ENCODE results near the gene LPAR3.
"Not testable (repeated sequence)": the region's sequence is repeated elsewhere in the genome, so short reads cannot be mapped to it uniquely, and the experiment has no call there.

The LPAR3 gene, protein sequence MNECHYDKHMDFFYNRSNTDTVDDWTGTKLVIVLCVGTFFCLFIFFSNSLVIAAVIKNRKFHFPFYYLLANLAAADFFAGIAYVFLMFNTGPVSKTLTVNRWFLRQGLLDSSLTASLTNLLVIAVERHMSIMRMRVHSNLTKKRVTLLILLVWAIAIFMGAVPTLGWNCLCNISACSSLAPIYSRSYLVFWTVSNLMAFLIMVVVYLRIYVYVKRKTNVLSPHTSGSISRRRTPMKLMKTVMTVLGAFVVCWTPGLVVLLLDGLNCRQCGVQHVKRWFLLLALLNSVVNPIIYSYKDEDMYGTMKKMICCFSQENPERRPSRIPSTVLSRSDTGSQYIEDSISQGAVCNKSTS

DNA sequence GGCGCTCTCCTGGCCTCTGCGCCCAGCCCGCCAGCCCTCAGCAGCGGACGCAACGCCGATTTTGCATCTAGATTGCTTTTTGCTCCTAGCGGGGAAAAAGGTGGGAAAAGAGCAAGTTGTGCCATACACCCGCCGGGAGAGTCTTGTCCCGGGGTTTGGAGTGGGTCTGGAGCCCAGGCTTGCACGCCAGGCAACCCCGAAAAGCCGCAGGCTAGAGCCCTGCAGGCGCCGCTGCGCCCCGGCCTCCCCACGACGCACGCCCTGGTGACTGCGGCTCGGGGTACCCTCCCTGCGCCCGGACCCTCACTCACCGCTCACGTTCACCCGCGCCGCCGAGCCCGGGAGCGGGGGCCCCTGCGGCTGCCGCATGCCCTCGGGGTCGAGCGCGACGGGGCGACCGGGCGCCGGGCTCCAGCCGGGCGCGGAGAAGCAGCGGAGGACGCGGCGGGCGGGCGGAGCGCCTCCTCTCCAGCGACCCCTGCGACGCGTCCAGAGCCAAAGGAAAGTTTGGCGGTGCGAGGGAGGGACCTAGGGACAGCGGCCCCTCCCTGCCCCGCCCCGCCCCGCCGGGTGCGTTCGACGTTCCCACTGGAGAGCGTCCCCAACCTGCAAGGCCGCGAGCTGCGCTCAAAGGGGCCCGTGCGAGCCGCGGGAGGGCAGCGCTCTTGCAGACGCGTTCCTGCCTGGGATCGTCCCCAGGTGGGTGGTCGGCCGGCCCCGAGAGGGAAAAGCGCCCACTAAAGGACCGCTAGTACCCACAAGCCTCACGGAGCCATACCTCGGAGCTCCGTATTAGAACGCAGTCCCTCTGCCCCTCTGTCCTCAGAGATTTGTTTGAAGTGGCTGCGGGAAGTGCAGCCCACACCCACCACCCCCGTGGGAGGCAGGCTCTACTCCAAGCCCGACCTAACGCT is at the start of gene LPAR3:
TSS of gene LPAR3 (minus strand) at position 502 of the 914 bp plus-strand sequence. CDS start 27,086 bp downstream, outside the sequence.
- DNase-seq = no peak

DNA sequence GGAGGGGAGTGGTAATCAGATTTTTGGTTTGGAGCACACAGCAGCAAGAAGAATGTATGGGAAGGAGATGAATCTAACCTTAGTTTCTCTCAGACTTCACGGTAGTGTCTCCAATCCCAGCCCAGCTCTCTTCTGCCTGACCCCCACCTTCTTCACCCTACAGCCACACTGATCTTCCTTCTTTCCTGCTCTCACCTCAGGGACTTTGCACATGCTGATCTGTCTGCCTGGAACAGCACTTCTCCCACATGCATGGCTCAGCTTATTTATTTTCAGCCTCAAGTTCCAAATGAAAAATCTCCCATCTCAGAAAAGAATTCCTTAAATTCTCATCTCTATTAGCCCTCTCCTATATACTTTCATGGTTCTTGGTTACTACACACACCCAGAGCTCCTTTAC is 48.8 kb upstream of the LPAR3 start:
- no peak for DNase-seq

DNA sequence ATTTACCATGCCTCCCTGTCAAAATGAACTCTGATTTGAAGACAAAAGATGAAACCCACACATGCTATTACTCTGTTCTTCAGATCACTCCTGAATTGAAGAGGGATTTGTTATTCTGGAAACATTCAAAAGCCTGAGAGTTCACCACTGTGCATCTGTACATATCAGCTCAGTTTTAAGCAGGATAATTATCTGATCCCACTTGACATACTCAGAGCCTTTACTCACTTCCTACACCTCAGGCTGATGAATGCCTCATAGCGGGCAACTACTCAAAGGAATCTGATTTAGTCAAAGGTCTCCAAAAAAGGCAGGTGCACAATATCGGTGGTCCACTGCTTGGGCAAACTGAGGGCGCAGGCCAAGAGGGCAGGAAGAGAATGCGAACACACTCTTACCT is 47.5 kb upstream of the LPAR3 start:
- no peak for DNase-seq

DNA sequence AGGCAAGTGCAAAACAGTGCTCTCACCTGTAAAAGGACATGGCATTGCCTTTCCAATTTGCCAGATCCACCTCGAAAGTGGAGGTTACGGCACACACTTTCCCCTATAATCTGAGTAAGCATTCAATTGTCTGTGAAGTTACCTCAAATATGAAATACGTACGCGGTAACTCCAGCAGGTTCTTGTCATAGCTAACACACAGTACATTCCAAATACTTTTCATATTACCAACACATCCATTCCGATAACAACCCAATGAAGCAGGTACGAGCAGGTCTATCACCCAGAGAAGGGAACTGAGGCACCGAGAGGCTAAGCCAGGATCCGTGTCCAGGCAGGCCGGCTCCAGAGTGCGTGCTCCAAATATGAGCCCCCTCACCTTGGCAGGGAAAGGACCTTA is 46.8 kb upstream of the LPAR3 start:
- no peak for DNase-seq

DNA sequence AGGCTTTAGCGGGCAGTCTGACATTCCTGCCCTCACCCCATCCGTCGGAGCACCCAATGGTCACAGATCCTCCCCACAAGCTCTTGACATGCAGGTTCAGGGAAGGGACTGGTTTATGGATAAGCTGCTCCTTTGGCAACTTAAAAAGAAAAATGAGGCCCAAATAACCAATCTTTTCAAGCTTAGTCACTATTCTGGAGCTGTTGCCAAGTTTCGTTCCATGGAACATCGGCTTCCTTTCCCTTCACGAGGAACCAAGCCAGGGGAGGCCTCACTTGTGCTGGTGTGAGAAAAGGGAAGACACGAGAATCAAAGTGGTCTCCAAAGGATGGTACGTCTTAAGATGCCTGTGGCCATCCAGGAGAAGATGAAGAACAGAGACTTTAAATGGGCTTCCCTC is 46.1 kb upstream of the LPAR3 start:
- no peak for DNase-seq

DNA sequence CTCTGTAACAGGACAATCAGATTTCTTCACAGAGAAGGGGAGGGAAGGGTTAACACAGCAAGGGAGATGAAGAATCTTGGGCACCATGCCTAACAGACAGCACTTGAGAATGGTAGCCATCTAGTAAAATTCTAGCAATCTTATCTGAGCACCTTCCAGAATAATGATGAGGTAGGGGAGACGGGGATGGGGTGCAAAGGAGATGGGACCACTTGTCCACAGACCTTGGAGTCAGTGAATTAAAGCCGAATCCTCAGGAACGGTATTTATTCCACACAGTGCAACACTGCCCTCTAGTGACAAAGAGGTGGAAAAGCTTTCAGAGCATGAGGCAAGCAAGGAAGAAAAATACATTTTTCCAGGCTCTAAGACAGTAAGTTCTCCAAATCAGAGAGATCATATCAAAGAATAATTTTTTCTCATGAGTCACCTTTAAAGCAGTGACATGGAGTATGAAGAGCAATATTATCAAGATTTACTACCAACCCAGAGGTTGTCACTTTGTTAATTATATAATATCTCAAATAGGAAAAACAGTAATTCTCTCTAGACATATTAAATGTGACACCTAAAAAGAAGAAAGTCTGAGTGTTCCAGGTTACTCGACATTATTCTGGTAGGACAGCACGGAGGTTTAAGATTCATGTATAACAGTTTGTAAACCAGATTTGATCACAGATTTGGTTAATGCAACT is 43.3 kb upstream of the LPAR3 start:
- peak; percentile 61 for DNase-seq

DNA sequence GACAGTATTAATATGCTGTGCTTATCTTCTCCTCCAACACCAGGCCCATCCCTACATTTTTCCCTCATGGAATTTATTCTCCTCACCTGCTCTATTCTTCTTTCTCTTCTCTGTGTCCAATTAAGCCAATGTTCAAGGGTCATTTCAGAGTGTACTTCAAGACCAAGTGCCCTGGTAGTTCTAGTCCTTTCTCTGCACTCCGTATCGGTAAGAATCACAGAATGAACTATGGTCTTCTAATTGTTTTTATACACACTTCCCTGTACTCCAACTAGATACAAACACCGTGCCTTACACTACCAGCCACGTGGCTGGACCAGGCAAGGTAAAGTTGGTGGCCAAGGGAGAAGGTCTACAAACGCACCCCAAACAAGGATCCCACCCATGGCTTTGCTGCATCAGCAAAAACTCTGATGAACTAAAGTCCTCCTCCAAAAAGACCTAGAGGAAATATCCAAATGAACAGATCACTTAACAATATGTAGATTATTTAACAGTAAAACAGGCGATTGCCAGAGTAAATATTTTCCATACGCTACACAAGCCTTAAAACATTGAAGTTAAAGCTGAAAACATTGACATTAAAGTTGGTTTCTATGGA is 40.1 kb upstream of the LPAR3 start:
- no peak for DNase-seq

DNA sequence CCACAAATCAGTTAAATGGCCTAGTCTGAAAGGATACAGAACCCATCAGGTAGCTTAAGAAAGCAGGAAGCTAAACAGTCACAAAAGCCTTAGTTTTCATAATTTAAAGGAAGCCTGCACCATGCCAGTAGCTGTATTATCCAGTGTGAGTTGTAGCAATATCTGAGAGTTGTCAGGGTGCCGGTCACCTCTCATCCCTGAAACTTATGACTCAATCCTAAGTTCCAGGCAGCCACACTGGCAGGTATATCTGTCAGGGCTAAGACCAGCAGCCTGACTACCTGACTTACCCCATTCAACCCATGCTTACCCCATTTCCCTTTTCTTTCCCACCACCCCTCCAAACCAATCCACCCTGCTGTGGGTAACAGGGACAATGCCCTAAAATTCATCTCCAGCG is 37.8 kb upstream of the LPAR3 start:
- DNase-seq = no peak

DNA sequence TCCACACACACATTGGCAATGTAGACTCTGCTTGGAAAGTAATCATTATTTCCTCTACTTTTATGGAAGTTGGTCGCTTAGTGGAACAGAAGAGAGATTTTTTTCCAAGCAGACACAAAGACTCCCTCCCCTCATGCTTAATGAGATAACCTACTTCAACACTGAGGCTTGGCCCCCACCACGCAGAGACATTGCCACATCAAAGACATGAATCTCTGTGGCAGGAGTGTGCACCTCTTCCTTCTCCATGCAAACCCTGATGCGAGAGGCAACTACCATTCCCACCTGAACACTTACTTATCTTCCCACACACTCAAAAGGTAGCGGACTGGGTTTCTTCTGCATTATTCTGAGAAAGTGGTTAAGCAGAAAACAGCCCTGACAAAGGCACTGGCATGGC is 37.3 kb upstream of the LPAR3 start:
- no peak for DNase-seq

DNA sequence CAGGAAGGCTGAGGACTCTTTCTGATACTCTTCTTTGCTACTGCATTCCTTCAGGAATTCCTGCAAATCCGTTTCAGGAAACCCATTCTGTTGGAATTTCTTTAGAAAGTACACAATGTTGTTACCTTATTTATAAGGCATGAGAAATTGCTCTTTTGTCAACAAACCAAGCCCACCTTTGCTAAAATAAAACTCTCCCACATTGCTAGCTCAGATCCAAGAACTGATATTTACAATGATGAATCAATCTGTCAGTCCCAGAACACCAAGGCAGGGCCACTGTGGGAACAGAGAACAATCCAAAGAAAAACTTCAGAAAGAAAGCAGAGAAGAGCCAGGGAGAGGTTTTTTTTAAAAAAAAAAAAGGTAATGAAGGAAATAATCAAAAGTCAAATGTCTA is 36.6 kb upstream of the LPAR3 start:
- no peak for DNase-seq

DNA sequence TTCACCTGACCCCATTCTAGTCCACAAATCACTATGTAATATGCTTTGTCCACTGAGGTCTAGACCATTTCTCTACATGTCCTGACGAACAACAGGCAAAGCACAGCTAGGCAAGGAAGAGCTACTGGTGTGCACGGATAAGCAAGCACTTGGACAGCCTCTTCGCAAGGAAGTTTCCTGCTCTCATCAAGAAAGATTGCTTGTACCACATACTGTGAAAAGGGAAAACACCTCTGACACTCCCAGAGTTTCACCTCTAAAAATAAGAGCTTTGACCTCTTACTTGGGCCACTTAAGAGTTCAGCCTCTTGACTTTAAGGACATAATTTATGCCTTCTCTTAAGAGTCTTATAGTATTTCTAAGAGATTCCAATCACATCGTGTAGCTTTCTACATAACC is 36.0 kb upstream of the LPAR3 start:
- DNase-seq = no peak

DNA sequence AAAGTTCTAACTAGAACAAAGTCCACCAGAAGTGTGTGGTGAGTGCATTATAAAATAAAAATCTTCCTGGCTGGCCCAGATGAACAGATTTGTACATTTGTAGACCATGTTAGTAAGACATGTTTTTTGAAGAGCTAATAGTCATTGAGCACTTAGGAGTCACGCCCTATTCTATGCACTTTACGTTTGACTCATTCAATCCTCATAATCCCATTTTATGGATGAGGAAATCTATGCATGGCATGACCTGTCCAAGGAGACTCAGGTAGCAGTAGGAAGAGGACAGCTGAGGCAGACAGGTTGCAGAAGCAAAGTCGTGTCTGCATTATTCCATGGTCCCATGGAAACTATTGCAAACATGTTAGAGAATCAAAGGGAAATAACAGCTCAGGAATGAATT is 30.3 kb upstream of the LPAR3 start:
- DNase-seq = no peak

DNA sequence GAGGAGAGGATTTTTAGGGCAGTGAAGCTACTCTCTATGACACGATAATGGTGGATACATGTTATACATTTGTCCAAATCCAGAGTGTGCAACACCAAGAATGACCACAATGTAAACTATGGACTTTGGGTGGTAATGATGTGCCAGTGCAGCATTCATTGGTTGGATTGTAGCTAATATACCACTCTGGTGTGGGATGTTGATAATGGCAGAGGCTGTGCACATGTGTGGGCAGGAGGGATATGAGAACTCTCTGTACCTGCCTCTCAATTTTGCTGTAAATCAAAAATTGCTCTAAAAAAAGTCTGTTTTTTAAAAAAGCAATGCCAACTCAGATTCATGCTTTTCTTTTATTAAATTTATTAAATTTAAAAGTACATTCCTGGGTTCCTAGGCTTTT is 27.2 kb upstream of the LPAR3 start:
- DNase-seq = no peak

DNA sequence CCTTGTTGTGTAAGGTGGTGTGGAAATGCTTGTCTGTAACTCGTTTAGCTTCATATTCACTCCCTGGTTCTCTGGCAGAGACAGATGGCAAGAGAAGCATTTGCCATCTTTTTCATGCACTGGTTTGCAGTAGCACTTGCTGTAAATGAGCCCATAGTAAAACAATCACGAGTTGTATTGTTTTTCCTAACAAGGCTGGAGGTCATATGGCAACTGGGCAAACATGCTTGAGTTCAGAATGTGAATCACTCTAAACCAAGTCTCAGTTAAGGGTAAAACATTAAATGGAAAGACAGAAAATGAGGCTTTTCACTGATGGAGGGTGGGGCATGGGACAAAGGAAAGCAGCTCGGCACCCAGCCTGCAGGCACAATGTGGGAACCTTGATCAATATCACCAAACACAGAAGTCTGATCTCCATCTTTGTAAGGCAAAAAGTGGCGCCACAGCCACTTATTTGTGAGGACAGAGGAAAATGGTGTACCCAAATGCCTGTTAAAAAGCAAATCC is 26.5 kb upstream of the LPAR3 start:
- DNase-seq = no peak

DNA sequence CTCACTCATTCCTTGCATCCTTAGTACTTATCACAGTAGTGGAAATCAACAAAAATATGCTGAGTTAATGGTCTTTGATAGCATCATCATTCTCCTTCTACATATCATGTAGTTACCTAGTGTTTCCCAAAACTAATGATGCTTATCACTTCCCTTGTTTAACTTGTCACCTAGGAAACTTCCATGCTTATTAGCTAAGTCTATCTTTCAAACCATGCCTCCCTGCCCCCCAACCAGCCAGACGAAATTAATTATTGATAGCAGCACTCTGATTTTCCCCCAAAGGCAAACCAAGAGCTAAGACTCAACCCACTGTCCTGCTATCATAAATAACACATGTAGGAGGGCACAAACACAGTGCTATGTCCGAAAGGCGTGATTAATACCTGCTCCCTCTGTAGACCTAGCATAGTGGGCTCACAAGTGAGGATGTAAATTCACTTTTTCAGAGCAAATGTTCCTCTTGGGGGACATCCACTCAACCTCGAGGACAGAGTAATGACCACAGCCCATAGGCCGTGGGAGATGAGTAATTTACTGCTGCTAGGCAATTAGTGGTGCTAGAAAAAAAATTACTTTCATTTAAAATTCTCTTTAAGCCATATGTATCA is 25.8 kb upstream of the LPAR3 start:
- no peak for DNase-seq

DNA sequence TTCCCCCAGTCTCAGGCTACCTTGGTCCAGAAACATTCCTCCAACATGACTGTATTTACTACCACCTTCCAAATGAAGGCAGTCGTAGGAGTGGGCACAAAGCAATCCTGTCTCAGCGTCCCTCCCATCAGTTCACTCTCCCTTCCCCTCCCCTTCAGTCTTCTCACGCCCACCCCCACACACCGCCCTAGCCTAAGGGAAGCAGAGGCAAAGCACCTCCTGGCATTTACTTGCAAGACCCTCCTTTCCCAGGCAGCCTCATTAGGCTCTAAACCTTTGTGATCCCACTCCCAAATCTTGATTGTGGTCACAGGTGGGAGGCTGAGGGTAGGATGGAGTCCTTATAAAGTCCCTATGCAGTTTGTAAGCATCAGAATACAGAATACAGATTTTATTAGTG is 23.9 kb upstream of the LPAR3 start:
- DNase-seq = no peak

DNA sequence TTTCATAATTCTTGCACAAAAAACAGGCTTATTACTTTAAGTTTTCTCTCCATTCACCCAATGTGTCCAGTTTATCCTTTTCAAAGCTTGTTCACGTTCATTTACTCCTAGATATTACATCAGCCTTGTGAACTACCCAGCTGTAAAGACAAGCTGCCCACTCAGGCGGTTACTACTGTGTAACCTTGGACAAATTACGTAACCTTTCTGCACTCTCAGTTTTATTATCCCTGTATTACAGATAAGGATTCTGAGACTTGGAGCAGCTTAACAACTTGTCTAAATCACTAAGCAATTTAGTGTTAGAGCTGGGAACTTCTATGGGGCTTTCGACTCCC is 20.5 kb upstream of the LPAR3 start:
- DNase-seq = no peak

DNA sequence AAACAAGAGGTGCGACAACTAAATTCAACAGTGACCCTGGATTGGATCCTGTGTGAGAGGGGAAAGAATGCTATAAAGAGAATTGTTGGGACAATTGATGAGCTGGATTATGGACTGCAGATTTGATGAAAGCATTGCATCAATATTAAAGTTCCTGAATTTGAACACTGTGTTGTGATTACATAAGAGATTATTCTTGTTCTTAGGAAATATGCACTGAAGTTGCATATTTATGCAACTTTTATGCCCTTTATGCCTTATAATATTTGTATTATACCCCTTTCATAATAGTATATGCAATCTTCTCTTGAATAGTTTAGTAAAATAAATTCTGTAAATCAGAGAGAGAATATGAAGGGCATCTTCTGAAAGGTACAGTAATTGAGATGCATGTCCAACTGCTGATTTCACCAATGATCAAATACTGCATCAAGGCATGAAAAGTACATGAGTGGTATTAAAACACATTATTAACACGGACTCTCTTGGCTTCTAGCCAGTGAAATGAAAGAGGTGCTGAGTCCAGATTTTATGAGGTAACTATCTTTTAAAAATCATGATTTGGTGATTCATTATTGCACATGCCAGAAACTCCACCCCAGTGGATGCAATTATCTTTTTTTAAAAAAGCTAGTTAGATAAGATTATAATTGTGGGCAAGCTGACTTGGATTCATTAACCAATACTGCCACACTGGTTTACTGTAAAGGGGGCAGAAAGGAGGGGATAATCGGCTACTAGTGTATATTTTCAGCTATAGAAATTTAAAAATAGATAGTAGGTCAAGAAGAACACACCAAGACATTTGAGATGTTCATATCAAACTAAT is 19.9 kb upstream of the LPAR3 start:
- DNase-seq = no peak

DNA sequence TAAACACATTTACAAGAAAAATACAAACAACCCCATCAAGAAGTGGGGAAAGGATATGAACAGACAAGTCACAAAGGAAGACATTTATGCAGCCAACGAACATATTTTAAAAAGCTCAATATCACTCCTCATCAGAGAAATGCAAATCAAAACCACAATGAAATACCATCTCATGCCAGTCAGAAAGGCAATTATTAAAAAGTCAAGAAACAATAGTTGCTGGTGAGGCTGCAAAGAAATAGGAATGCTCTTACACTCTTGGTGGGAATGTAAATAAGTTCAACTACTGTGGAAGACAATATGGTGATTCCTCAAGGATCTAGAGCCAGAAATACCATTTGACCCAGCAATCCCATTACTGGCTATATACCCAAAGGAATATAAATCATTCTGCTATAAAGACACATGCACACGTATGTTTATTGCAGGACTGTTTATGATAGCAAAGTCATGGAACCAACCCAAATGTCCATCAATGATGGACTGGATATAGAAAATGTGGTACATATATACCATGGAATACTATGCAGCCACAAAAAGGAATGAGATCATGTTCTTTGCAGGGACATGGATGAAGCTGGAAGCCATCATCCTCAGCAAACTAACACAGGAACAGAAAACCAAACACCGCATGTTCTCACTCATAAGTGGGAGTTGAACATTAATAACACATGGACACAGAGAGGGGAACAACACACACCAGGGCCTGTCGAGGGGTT is 15.9 kb upstream of the LPAR3 start:
- not testable (repeated sequence) for DNase-seq

DNA sequence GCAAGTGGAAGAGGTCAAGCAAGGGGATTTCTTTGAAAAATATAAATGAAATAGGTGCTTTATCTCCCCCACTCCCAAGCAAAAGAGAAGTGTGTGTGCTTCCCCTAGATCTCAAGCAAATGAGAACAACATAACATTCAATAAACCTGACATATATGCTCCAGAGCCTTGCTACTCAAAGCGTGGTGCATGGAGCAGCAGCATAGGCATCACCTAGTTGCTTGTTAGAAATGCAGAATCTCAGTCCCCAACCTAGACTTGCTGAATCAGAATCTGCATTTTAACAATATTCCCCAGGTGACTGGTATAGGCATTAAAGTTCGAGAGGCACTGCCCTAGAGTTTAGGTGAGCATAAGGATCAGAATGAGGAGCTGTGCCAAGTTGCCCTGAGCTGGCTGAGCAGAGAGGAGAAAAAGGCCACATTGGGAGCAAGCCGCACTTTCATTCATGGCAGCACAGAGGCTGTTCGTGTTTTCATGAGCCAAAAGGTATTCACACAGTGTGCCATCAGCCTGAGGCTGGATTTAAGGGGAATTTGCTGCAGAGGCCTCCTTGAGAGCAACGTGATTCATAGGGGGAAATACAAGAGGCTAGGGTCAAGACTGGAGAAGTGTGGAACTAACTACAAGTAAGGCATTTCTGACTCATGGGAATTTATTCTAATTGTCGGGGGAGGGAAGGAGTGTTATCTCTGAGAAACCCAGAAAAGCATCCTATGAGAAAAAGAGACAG is 14.3 kb upstream of the LPAR3 start:
- DNase-seq = no peak

All from activated CD4-positive, alpha-beta T cell treated with anti-CD3 and anti-CD28 coated beads, Interleukin-2, amount 50 U/mL, for 16 hours (primary cell).